K562 (cell line): ENCODE measurements around the gene TOMM40L.

Experiments used
- REST ChIP-seq, 2 experiments: fragments of 450-650 bp; formaldehyde crosslinking in 1 of 2; IDR thresholded peaks; 2 replicates each; pipeline versions ENCODE4 v1.4.0 to v1.6.1; 2014 to 2020; ENCODE audit warnings: mild to moderate bottlenecking in 2 of 2, borderline replicate concordance in 1 of 2, low read depth in 1 of 2
- SRSF9 ChIP-seq: fragments of 200-400 bp; formaldehyde crosslinking; IDR thresholded peaks from 2 replicates; pipeline ENCODE4 v1.6.1; 2017; ENCODE audit warnings: low read depth, low read length, borderline replicate concordance

GRCh38 chr1:161185282-161185682 lies 40.6 kb upstream of the TOMM40L start:
- no peak for TF ChIP-seq SRSF9
- no peak for TF ChIP-seq REST (IDR thresholded peaks at IDR 0.05; ENCODE audit: borderline replicate concordance)
- TF ChIP-seq REST (CRISPR knock-in tag; IDR thresholded peaks at IDR 0.05; ENCODE audit: low read depth): no peak
